AG09319 (cell line): Measurements from ENCODE around the gene TP53BP2.

Experiments used
- DNase-seq: peaks from one replicate; pipeline ENCODE4 v3.0.0-alpha.2; 2010; ENCODE audit warnings: low read depth; ENCODE audit errors: extremely low read depth
- CTCF ChIP-seq: IDR thresholded peaks from 2 replicates; pipeline ENCODE4 v1.5.1; 2011; ENCODE audit warnings: low read depth, mild to moderate bottlenecking, inconsistent platforms, low read length, moderate library complexity

Gene TP53BP2

GRCh38 chr1:223765719-223766340 lies 79.9 kb downstream of the TP53BP2 start:
- DNase-seq: no peak
- TF ChIP-seq CTCF: no peak

GRCh38 chr1:223765036-223765718 lies 80.6 kb downstream of the TP53BP2 start:
- no peak for TF ChIP-seq CTCF
- DNase-seq: no peak

GRCh38 chr1:223763881-223764280 lies 81.9 kb downstream of the TP53BP2 start:
- TF ChIP-seq CTCF: no peak
- DNase-seq: no peak

DNA sequence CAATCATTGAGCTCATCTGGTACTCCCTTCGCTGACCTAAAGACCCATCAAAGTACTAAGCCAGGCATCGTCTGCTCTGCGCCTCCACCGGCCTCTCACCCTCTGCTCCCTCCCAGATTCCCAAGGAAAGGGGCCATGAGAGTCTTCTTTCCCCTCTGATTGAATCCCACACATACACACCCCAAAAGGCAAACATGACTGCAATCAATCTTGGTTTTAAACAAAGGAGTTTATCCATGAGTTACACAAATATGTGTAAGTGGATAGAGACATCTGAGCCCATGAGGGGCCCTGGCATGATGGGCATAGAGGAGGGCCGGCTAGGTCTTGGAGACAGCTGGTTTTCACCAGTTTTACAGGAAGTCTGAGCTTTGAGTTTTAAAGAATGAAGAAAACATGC lies 82.5 kb downstream of the TP53BP2 start:
- DNase-seq: no peak
- no peak for TF ChIP-seq CTCF

DNA sequence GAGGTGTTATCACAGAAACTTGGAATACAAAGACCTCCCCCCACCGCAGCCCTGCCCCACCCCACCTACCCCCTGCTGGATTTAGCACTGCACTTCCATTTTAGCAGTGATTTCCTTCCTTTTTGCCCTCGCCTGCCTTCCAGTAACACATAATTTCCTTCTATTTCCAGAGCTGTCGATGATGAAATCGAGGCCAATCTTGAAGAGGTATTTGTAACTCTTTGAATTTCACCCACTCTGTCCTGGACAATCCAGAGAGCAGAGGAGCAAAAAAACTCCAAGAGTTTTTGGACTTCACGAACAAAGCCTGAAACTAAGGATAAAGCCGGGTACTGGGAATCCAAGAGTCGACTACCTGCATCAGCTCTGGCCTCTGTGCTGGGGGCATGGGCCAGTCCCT lies 84.3 kb downstream of the TP53BP2 start:
- TF ChIP-seq CTCF: no peak
- no peak for DNase-seq

GRCh38 chr1:223760833-223761232 lies 84.9 kb downstream of the TP53BP2 start:
- DNase-seq: no peak
- TF ChIP-seq CTCF: no peak

DNA sequence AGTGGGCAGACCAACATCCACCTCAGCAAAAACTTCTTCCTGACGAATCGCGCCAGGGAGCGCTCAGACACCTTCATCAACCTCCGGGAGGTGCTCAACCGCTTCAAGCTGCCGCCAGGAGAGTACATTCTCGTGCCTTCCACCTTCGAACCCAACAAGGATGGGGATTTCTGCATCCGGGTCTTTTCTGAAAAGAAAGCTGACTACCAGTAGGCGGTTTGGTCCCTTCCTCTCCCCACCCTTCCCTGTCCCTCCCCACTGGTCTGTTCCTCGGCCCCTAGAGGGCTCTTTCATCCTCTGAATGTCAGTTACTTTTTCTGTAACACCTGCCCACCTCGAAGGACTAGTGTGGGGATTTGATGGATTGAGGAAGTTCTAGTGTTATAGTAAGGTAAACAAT lies 86.5 kb downstream of the TP53BP2 start:
- DNase-seq: no peak
- no peak for TF ChIP-seq CTCF
